Upper lobe of right lung (tissue), 1 donor: ENCODE data around the gene PON1. TPM values are rescaled to one million over a fixed set of nuclear protein-coding genes. Genes with fewer than 3 reads are reported as not detected.

ENCODE experiments used
- ATAC-seq: fragments of 200-7000 bp; cut with Tn5 transposase; one replicate; pipeline ENCODE4 v1.9.1; 2020; ENCODE audit warnings: mild to moderate bottlenecking, moderate library complexity
- DNase-seq: peaks from one replicate; pipeline ENCODE4 v3.0.0-alpha.2; 2020
- H3K27ac ChIP-seq: fragments of 200-600 bp; one replicate; pipeline ENCODE4 v1.8.0; 2022
- H3K27me3 ChIP-seq: fragments of 200-600 bp; one replicate; pipeline ENCODE4 v1.8.0; 2022; ENCODE audit warnings: mild to moderate bottlenecking
- H3K36me3 ChIP-seq: fragments of 200-600 bp; one replicate; pipeline ENCODE4 v1.8.0; 2022
- H3K4me1 ChIP-seq: fragments of 200-600 bp; one replicate; pipeline ENCODE4 v1.8.0; 2022
- H3K4me3 ChIP-seq: fragments of 200-600 bp; one replicate; pipeline ENCODE4 v1.8.0; 2022; ENCODE audit warnings: mild to moderate bottlenecking
- H3K9me3 ChIP-seq: fragments of 200-600 bp; one replicate; pipeline ENCODE4 v1.8.0; 2022
- CTCF ChIP-seq: fragments of 200-600 bp; IDR thresholded peaks from one replicate; pipeline ENCODE4 v1.8.0; 2022; ENCODE audit warnings: antibody characterized with exemption
- intact Hi-C: fragments of 100-400 bp; cut with DNase I; formaldehyde crosslinking; loops from one replicate; pipeline ENCODE4 v1.11.0; 2022
- total RNA-seq: library from RNA; stranded (reverse); fragmentation: NEBNext Ultra II Directional; extraction: Animal tissue kit (Norgen Biotek cat#: 25700); gene quantifications from one replicate; pipeline ENCODE4 v1.2.1, GENCODE V29; 2021
- donor health status: DM: no; HTN: yes; CAD: no; lungs with severe emphysema.

PON1 gene
- total RNA-seq, 1 donor from 2014 or later: 0.49 TPM

GRCh38 chr7:95322396-95322795 is 1.9 kb downstream of the PON1 start:
- H3K9me3 ChIP-seq: no peaks in the 10 kb centered on the region
- no peak for ATAC-seq
- no peaks in the 10 kb centered on the region for H3K4me1 ChIP-seq
- DNase-seq: no peak
- intact Hi-C loops: no loop called here
- no peak for TF ChIP-seq CTCF
- H3K36me3 ChIP-seq: no peaks in the 10 kb centered on the region
- peaks cover 6% of the 10 kb centered on the region for H3K27me3 ChIP-seq
- no peak overlapping the region for H3K27ac ChIP-seq
- no peak overlapping the region for H3K4me3 ChIP-seq

- intact Hi-C loops: no loop called here
- Histone ChIP-seq H3K27ac (no peak overlapping the region), H3K4me1 (no peaks in the 10 kb centered on the region), H3K4me3 (no peak overlapping the region), H3K9me3 (no peaks in the 10 kb centered on the region), H3K36me3 (no peaks in the 10 kb centered on the region), H3K27me3 (peaks cover 6% of the 10 kb centered on the region)
- TF ChIP-seq CTCF: no peak
- DNase-seq: no peak
- no peak for ATAC-seq
Observed at GRCh38 chr7:95321720-95322119, 2.6 kb downstream of the PON1 start.

GRCh38 chr7:95320651-95321050 is 3.7 kb downstream of the PON1 start:
- no peak for ATAC-seq
- no peak overlapping the region for H3K27ac ChIP-seq
- no peak for TF ChIP-seq CTCF

GRCh38 chr7:95319570-95319969 is 4.8 kb downstream of the PON1 start:
- ATAC-seq (no peak), DNase-seq (no peak)
- TF ChIP-seq CTCF: no peak
- H3K9me3 ChIP-seq: no peaks in the 10 kb centered on the region
- peaks cover 6% of the 10 kb centered on the region for H3K27me3 ChIP-seq
- H3K36me3 ChIP-seq: no peaks in the 10 kb centered on the region
- intact Hi-C loops: no loop called here
- no peak overlapping the region for H3K27ac ChIP-seq
- H3K4me1 ChIP-seq: no peaks in the 10 kb centered on the region
- no peak overlapping the region for H3K4me3 ChIP-seq

More at GRCh38 chr7:95320651-95321050, 3.7 kb downstream of the PON1 start:
- Histone ChIP-seq H3K9me3 (no peaks in the 10 kb centered on the region), H3K4me1 (no peaks in the 10 kb centered on the region), H3K27me3 (peaks cover 6% of the 10 kb centered on the region), H3K4me3 (no peak overlapping the region), H3K36me3 (no peaks in the 10 kb centered on the region)
- intact Hi-C loops: no loop called here
- no peak for DNase-seq

GRCh38 chr7:95318501-95319100 is 5.7 kb downstream of the PON1 start:
- DNase-seq: no peak
- Histone ChIP-seq H3K4me1 (no peaks in the 10 kb centered on the region), H3K27me3 (no peaks in the 10 kb centered on the region), H3K27ac (no peak overlapping the region), H3K4me3 (no peak overlapping the region), H3K9me3 (no peaks in the 10 kb centered on the region), H3K36me3 (no peaks in the 10 kb centered on the region)
- intact Hi-C loops: no loop called here
- ATAC-seq: no peak
- TF ChIP-seq CTCF: no peak

- DNase-seq (no peak), ATAC-seq (no peak)
- Histone ChIP-seq H3K4me3 (no peak overlapping the region), H3K4me1 (no peaks in the 10 kb centered on the region), H3K27me3 (no peaks in the 10 kb centered on the region), H3K27ac (no peak overlapping the region), H3K9me3 (no peaks in the 10 kb centered on the region), H3K36me3 (no peaks in the 10 kb centered on the region)
- no peak for TF ChIP-seq CTCF
- intact Hi-C loops: no loop called here
Observed at GRCh38 chr7:95317966-95318365, 6.4 kb downstream of the PON1 start.
